ENCODE measurements around the gene SPTLC2.

Gene SPTLC2

GRCh38 chr14:77623201-77623600, 6.8 kb upstream of the SPTLC2 start:
- DNase-seq (ENCODE audit: low read depth), result no peak

GRCh38 chr14:77622366-77622961, 6.0 kb upstream of the SPTLC2 start:
- no peak for DNase-seq (ENCODE audit: low read depth)

DNA sequence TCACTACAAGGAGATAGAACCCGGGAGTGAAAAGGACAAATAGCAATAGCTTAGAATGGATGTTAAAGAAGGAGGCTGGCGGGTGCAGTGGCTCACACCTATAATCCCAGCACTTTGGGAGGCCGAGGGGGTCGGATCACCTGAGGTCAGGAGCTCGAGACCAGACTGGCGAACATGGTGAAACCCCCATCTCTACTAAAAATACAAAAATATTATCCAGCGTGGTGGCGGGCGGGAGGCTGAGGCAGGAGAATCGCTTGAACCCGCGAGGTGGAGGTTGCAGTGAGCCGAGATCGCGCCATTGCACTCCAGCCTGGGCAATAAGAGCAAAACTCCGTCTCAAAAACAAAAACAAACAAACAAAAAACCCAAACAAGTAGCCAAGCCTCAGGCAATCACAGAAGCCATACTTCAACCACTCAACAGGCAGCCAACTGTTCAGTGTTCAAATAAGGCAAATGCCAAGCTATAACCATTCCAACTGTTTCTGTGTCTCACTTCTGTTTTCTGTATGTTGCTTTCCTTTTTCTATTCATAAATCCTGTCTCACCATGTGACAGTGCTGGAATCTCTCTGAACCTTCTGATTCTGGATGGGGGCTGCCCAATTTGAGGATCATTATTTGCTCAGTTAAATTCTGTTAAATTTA, 3.9 kb upstream of the SPTLC2 start:
- no peak for DNase-seq (ENCODE audit: low read depth)

- DNase-seq (ENCODE audit: low read depth), result no peak
These were observed 2.0 kb upstream of the SPTLC2 start for GRCh38 chr14:77618381-77618970.

- DNase-seq (ENCODE audit: low read depth), result no peak
These were observed 344 bp downstream of the SPTLC2 start for GRCh38 chr14:77616133-77616453.

DNA sequence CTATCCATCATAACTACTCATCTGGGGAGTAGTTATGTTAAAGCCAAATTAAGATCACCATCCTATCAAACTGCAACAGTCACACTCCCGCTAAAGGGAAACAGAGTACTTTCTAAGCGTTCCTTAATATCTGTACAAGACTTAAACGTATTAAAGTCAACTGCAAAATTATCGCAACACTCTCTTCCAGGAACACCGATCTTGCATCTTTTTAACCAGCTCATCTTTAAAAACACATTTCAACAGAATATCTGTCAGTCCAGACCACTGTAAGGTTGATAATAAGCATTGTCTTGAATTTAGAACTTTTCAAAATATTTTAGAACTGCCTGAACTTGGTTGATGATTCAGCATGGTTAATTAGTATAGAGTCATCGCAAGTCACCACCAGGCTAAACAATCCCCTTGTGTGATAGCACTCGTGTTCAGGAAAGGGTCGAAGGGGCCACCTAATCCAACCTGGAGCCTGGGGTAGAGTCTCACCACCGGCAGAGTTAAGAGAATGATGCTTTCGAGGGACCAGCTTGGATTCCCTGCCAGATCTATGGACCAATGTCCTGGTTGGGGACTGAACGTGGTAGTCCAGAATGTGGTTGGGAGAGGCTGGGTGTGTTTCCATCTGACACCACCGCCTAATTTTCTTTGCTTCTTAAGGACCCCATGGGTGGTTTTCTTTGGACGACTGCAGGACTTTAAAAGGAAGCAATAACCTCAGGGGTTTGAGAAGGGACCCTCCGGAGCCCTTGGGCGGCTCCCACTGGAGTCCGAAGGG, 890 bp downstream of the SPTLC2 start:
- DNase-seq (ENCODE audit: low read depth), result no peak

DNA sequence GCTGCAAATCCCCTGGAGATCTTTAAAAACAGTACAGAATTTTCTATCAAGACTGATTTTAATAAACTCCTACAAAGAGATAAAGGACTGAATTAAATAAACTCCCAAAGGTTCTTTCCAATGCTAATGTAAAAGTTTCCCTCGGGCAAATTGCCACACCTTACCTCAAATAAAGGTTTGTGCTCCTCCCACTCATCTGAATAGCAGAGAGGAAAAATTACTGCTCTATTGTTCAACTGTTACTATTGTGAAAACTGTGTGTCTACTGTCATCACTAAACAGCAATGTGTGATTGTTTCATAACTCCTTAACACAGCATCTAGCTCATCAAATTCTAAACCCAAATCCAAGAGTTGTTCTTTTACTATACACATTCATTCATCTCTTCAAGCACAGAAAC, 3.2 kb downstream of the SPTLC2 start:
- no peak for DNase-seq (ENCODE audit: low read depth)

GRCh38 chr14:77612011-77612620, 4.3 kb downstream of the SPTLC2 start:
- no peak for DNase-seq (ENCODE audit: low read depth)

DNA sequence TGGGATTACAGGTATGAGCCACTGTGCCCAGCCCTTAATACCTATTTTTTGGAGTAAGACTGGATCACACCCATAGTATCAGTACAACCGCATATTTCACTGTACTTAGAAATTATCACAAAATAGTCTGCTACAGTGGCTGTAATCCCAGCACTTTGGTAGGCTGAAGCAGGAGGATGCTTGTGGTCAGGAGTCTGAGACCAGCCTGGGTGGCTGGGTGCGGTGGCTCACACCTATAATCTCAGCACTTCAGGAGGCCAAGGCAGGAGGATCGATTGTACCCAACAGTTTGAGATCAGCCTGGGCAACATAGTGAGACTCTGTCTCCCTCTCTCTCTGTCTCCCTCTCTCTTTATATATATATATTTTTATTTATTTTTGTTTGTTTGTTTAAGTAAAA, 5.9 kb downstream of the SPTLC2 start:
- DNase-seq (ENCODE audit: low read depth), result no peak

GRCh38 chr14:77609922-77610321, 6.5 kb downstream of the SPTLC2 start:
- no peak for DNase-seq (ENCODE audit: low read depth)

- DNase-seq (ENCODE audit: low read depth), result no peak
These were observed 8.6 kb downstream of the SPTLC2 start for GRCh38 chr14:77607741-77608302.

GRCh38 chr14:77605392-77605972, 11.0 kb downstream of the SPTLC2 start:
- no peak for DNase-seq (ENCODE audit: low read depth)

DNA sequence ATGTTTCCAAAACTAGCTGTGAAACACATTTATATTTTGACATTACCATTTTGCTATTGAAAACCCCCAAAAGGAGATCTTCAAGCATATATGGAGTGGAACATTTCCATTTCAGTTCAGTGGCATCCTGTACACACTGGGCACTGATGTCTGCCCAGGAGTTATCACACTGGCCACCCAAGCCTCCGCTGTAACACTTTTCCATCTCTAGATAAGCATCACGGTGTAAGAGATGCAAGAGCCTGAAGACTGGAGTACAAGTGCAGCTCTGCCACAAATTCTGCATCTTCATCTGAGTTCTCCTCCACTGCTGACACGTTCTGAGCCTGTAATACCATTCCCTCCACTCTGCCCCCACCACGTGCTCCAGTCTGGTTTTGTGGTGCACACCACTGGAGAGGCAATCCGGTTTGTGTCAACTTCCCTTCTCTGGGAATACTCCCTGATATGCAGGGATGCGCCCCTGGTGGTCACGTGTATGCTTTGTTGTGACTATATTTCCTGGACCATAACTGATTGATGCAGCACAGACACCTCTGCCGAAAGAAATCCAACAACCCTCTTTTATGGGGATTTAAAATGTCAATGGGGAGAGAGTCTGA, 12.7 kb downstream of the SPTLC2 start:
- DNase-seq (ENCODE audit: low read depth), result no peak

DNA sequence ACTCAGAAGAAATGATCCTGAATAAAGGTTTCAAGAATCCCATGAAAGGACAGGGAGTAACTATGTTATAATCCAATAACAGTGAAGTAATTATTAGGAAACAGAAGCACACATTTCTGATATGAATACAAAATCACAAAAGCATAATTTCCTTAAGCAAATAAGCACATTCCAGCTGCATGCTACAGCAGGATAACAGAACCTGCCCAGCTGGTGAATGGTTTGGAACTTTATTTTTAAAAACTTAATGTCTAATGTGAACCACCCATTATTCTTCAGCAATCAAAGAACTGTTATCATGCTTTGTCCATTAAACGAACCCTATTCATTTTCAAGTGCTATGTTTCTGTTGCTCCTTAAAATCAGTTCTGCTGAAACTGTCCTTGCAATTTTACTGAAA, 13.4 kb downstream of the SPTLC2 start:
- DNase-seq (ENCODE audit: low read depth), result no peak

GRCh38 chr14:77601846-77602619, 14.4 kb downstream of the SPTLC2 start:
- no peak for DNase-seq (ENCODE audit: low read depth)

GRCh38 chr14:77599889-77600288, 16.5 kb downstream of the SPTLC2 start:
- no peak for DNase-seq (ENCODE audit: low read depth)

- no peak for DNase-seq (ENCODE audit: low read depth)
These were observed 17.9 kb downstream of the SPTLC2 start for GRCh38 chr14:77598366-77599070.

- DNase-seq (ENCODE audit: low read depth), result no peak
These were observed 22.9 kb downstream of the SPTLC2 start for GRCh38 chr14:77593501-77593961.

- no peak for DNase-seq (ENCODE audit: low read depth)
These were observed 25.5 kb downstream of the SPTLC2 start for GRCh38 chr14:77590845-77591485.

- DNase-seq (ENCODE audit: low read depth), result no peak
These were observed 27.3 kb downstream of the SPTLC2 start for GRCh38 chr14:77589099-77589498.

Data from activated T-cell treated with anti-CD3 and anti-CD28 coated beads for 48 hours (primary cell).